HEK293 (cell line): ENCODE data around the gene SARNP.

Experiments used
- GFI1B ChIP-seq: fragments of 450-650 bp; formaldehyde crosslinking; IDR thresholded peaks from 2 replicates; pipeline ENCODE4 v1.5.1; 2016; ENCODE audit warnings: missing biosample characterization, missing genetic modification characterization
- GLI4 ChIP-seq: fragments of 450-650 bp; formaldehyde crosslinking; IDR thresholded peaks from 2 replicates; pipeline ENCODE4 v1.5.1; 2016; ENCODE audit warnings: missing biosample characterization, missing genetic modification characterization
- KLF9 ChIP-seq: fragments of 450-650 bp; formaldehyde crosslinking; IDR thresholded peaks from 2 replicates; pipeline ENCODE4 v1.5.1; 2016; ENCODE audit warnings: missing biosample characterization, missing genetic modification characterization, low read depth
- MZF1 ChIP-seq: fragments of 450-650 bp; formaldehyde crosslinking; IDR thresholded peaks from 2 replicates; pipeline ENCODE4 v1.5.1; 2017; ENCODE audit warnings: missing biosample characterization, missing genetic modification characterization, borderline replicate concordance
- OSR2 ChIP-seq: fragments of 450-650 bp; formaldehyde crosslinking; IDR thresholded peaks from 2 replicates; pipeline ENCODE4 v1.5.1; 2016; ENCODE audit warnings: missing biosample characterization, missing genetic modification characterization
- PRDM1 ChIP-seq: fragments of 450-650 bp; formaldehyde crosslinking; IDR thresholded peaks from 2 replicates; pipeline ENCODE4; 2016; ENCODE audit warnings: missing biosample characterization, missing genetic modification characterization
- SALL2 ChIP-seq: fragments of 450-650 bp; formaldehyde crosslinking; IDR thresholded peaks from 2 replicates; pipeline ENCODE4 v1.5.0; 2017; ENCODE audit warnings: missing biosample characterization, mild to moderate bottlenecking, missing genetic modification characterization, borderline replicate concordance
- SCRT1 ChIP-seq: fragments of 450-650 bp; formaldehyde crosslinking; IDR thresholded peaks from 2 replicates; pipeline ENCODE4 v1.5.1; 2016; ENCODE audit warnings: missing biosample characterization, missing genetic modification characterization, borderline replicate concordance
- YY1 ChIP-seq: fragments of 450-650 bp; formaldehyde crosslinking; IDR thresholded peaks from 2 replicates; pipeline ENCODE4 v1.5.1; 2018; ENCODE audit warnings: missing biosample characterization, missing genetic modification characterization
- ZBTB17 ChIP-seq: fragments of 450-650 bp; formaldehyde crosslinking; IDR thresholded peaks from 2 replicates; pipeline ENCODE4 v1.5.1; 2016; ENCODE audit warnings: missing biosample characterization, missing genetic modification characterization
- ZBTB20 ChIP-seq: fragments of 450-650 bp; formaldehyde crosslinking; IDR thresholded peaks from 2 replicates; pipeline ENCODE4 v1.5.1; 2016; ENCODE audit warnings: missing biosample characterization, missing genetic modification characterization
- ZBTB21 ChIP-seq: fragments of 450-650 bp; formaldehyde crosslinking; IDR thresholded peaks from 2 replicates; pipeline ENCODE4 v1.5.1; 2017; ENCODE audit warnings: missing biosample characterization, missing genetic modification characterization
- ZBTB7A ChIP-seq: fragments of 450-650 bp; formaldehyde crosslinking; IDR thresholded peaks from 2 replicates; pipeline ENCODE4 v1.5.1; 2016; ENCODE audit warnings: low read depth, missing biosample characterization, missing genetic modification characterization
- ZBTB8A ChIP-seq: fragments of 450-650 bp; formaldehyde crosslinking; IDR thresholded peaks from 2 replicates; pipeline ENCODE4 v1.5.1; 2016; ENCODE audit warnings: missing biosample characterization, missing genetic modification characterization
- ZFHX2 ChIP-seq: fragments of 450-650 bp; formaldehyde crosslinking; conservative IDR thresholded peaks from 2 replicates; pipeline ENCODE4 v1.5.1; 2016; ENCODE audit warnings: missing biosample characterization, missing genetic modification characterization
- ZIC2 ChIP-seq: fragments of 450-650 bp; formaldehyde crosslinking; IDR thresholded peaks from 2 replicates; pipeline ENCODE4 v1.5.1; 2016; ENCODE audit warnings: missing biosample characterization, missing genetic modification characterization
- ZNF121 ChIP-seq: fragments of 450-650 bp; formaldehyde crosslinking; IDR thresholded peaks from 2 replicates; pipeline ENCODE4 v1.5.1; 2016; ENCODE audit warnings: missing biosample characterization, missing genetic modification characterization
- ZNF132 ChIP-seq: fragments of 450-650 bp; formaldehyde crosslinking; IDR thresholded peaks from 2 replicates; pipeline ENCODE4 v1.5.1; 2017; ENCODE audit warnings: missing biosample characterization, missing genetic modification characterization, borderline replicate concordance
- ZNF211 ChIP-seq: fragments of 450-650 bp; formaldehyde crosslinking; IDR thresholded peaks from 2 replicates; pipeline ENCODE4 v1.5.1; 2016; ENCODE audit warnings: low read depth, missing biosample characterization, missing genetic modification characterization
- ZNF473 ChIP-seq: fragments of 450-650 bp; formaldehyde crosslinking; IDR thresholded peaks from 2 replicates; pipeline ENCODE4 v1.5.1; 2017; ENCODE audit warnings: missing biosample characterization, missing genetic modification characterization
- ZNF501 ChIP-seq: fragments of 450-650 bp; formaldehyde crosslinking; IDR thresholded peaks from 2 replicates; pipeline ENCODE4 v1.5.1; 2016; ENCODE audit warnings: missing biosample characterization, missing genetic modification characterization
- ZNF521 ChIP-seq: fragments of 450-650 bp; formaldehyde crosslinking; IDR thresholded peaks from 2 replicates; pipeline ENCODE4 v1.5.1; 2017; ENCODE audit warnings: missing biosample characterization, mild to moderate bottlenecking, missing genetic modification characterization
- ZNF548 ChIP-seq: fragments of 450-650 bp; formaldehyde crosslinking; IDR thresholded peaks from 2 replicates; pipeline ENCODE4 v1.5.1; 2016; ENCODE audit warnings: missing biosample characterization, missing genetic modification characterization
- ZNF624 ChIP-seq: fragments of 450-650 bp; formaldehyde crosslinking; IDR thresholded peaks from 2 replicates; pipeline ENCODE4 v1.5.1; 2017; ENCODE audit warnings: missing biosample characterization, missing genetic modification characterization
- ZNF707 ChIP-seq: fragments of 450-650 bp; formaldehyde crosslinking; IDR thresholded peaks from 2 replicates; pipeline ENCODE4 v1.5.1; 2016; ENCODE audit warnings: missing biosample characterization, missing genetic modification characterization
- ZNF768 ChIP-seq: fragments of 450-650 bp; formaldehyde crosslinking; IDR thresholded peaks from 2 replicates; pipeline ENCODE4 v1.5.1; 2018; ENCODE audit warnings: missing biosample characterization, mild to moderate bottlenecking, missing genetic modification characterization
- ZNF776 ChIP-seq: fragments of 450-650 bp; formaldehyde crosslinking; IDR thresholded peaks from 2 replicates; pipeline ENCODE4 v1.5.0; 2017; ENCODE audit warnings: missing biosample characterization, missing genetic modification characterization, borderline replicate concordance
- ZNF791 ChIP-seq: fragments of 450-650 bp; formaldehyde crosslinking; IDR thresholded peaks from 2 replicates; pipeline ENCODE4 v1.5.1; 2016; ENCODE audit warnings: missing biosample characterization, missing genetic modification characterization
- ZNF837 ChIP-seq: fragments of 450-650 bp; formaldehyde crosslinking; IDR thresholded peaks from 2 replicates; pipeline ENCODE4 v1.5.1; 2016; ENCODE audit warnings: missing biosample characterization, missing genetic modification characterization
- ZSCAN30 ChIP-seq: fragments of 450-650 bp; IDR thresholded peaks from 2 replicates; pipeline ENCODE4 v1.5.1; 2018; ENCODE audit warnings: missing biosample characterization, mild to moderate bottlenecking, missing genetic modification characterization, moderate library complexity
- TF ChIP-seq, protein P1 (sequence below): fragments of 450-650 bp; formaldehyde crosslinking; IDR thresholded peaks from 2 replicates; pipeline ENCODE4 v1.5.0; 2017; ENCODE audit warnings: missing biosample characterization, missing genetic modification characterization, borderline replicate concordance
- TF ChIP-seq, protein P2 (sequence below): fragments of 450-650 bp; formaldehyde crosslinking; IDR thresholded peaks from 2 replicates; pipeline ENCODE4 v1.5.1; 2016; ENCODE audit warnings: missing biosample characterization, missing genetic modification characterization
- TF ChIP-seq, protein P3 (sequence below): fragments of 450-650 bp; formaldehyde crosslinking; IDR thresholded peaks from 2 replicates; pipeline ENCODE4 v1.5.1; 2016; ENCODE audit warnings: missing biosample characterization, missing genetic modification characterization
- TF ChIP-seq, protein P4 (sequence below): fragments of 450-650 bp; formaldehyde crosslinking; IDR thresholded peaks from 2 replicates; pipeline ENCODE4 v1.5.1; 2016; ENCODE audit warnings: missing biosample characterization, missing genetic modification characterization, borderline replicate concordance

Gene SARNP

DNA sequence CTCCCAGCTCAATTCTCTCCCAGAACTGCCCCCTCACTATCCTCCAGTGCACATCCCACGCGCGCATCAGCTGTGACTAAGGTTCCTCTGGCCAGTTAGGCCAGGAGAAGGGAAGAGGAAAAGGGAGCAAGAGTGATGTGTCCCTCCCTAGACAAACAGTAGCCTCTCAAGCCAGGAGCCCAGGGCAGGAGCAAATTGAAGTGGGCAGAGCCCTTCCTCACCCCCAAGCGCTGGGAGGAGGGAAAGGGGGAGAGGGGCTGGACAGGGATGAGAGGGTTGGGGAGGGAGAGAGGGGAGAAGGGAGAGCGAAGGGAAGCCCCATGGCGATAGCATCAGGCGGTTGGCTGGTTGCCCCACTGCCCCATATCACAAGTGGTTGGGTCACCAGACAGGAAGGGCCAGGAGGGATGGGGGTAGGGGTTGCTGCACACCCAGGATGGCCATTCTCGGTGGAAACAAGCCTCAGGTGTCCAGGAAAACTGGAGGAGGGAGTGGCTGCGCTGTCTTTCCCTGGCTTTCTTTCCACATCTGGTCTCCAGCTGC is 89.8 kb downstream of the SARNP start (continued):
- TF ChIP-seq, protein P1, sequence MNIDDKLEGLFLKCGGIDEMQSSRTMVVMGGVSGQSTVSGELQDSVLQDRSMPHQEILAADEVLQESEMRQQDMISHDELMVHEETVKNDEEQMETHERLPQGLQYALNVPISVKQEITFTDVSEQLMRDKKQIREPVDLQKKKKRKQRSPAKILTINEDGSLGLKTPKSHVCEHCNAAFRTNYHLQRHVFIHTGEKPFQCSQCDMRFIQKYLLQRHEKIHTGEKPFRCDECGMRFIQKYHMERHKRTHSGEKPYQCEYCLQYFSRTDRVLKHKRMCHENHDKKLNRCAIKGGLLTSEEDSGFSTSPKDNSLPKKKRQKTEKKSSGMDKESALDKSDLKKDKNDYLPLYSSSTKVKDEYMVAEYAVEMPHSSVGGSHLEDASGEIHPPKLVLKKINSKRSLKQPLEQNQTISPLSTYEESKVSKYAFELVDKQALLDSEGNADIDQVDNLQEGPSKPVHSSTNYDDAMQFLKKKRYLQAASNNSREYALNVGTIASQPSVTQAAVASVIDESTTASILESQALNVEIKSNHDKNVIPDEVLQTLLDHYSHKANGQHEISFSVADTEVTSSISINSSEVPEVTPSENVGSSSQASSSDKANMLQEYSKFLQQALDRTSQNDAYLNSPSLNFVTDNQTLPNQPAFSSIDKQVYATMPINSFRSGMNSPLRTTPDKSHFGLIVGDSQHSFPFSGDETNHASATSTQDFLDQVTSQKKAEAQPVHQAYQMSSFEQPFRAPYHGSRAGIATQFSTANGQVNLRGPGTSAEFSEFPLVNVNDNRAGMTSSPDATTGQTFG (tag by site-specific recombination) = no peak
- TF ChIP-seq KLF9 (tag by site-specific recombination) (no peak), ZNF473 (tag by site-specific recombination) (no peak), SALL2 (tag by site-specific recombination) (no peak), ZNF791 (tag by site-specific recombination) (no peak), ZBTB21 (tag by site-specific recombination) (no peak), GFI1B (tag by site-specific recombination) (no peak), ZFHX2 (tag by site-specific recombination) (peak; percentile 49), GLI4 (tag by site-specific recombination) (no peak), ZSCAN30 (tag by site-specific recombination) (no peak), ZNF132 (tag by site-specific recombination) (no peak), ZNF837 (tag by site-specific recombination) (no peak), ZNF768 (tag by site-specific recombination) (no peak), ZBTB17 (tag by site-specific recombination) (no peak), SCRT1 (0 out of 2 replicates have a peak, but pooled peaks have one; percentile 61), ZNF121 (tag by site-specific recombination) (no peak), ZIC2 (tag by site-specific recombination) (no peak; the same call in 1 of the 2 replicates), ZBTB7A (tag by site-specific recombination) (no peak; the same call in 1 of the 2 replicates), OSR2 (no peak), ZNF548 (tag by site-specific recombination) (no peak), ZNF776 (no peak), PRDM1 (tag by site-specific recombination) (peak; percentile 77), YY1 (tag by site-specific recombination) (no peak), ZNF707 (tag by site-specific recombination) (no peak), ZNF521 (tag by site-specific recombination) (no peak), ZNF624 (tag by site-specific recombination) (no peak), ZBTB8A (tag by site-specific recombination) (no peak), MZF1 (tag by site-specific recombination) (no peak), ZNF211 (tag by site-specific recombination) (no peak), ZNF501 (tag by site-specific recombination) (no peak), ZBTB20 (tag by site-specific recombination) (peak; percentile 13; the same call in 1 of the 2 replicates)
- TF ChIP-seq, protein P2, sequence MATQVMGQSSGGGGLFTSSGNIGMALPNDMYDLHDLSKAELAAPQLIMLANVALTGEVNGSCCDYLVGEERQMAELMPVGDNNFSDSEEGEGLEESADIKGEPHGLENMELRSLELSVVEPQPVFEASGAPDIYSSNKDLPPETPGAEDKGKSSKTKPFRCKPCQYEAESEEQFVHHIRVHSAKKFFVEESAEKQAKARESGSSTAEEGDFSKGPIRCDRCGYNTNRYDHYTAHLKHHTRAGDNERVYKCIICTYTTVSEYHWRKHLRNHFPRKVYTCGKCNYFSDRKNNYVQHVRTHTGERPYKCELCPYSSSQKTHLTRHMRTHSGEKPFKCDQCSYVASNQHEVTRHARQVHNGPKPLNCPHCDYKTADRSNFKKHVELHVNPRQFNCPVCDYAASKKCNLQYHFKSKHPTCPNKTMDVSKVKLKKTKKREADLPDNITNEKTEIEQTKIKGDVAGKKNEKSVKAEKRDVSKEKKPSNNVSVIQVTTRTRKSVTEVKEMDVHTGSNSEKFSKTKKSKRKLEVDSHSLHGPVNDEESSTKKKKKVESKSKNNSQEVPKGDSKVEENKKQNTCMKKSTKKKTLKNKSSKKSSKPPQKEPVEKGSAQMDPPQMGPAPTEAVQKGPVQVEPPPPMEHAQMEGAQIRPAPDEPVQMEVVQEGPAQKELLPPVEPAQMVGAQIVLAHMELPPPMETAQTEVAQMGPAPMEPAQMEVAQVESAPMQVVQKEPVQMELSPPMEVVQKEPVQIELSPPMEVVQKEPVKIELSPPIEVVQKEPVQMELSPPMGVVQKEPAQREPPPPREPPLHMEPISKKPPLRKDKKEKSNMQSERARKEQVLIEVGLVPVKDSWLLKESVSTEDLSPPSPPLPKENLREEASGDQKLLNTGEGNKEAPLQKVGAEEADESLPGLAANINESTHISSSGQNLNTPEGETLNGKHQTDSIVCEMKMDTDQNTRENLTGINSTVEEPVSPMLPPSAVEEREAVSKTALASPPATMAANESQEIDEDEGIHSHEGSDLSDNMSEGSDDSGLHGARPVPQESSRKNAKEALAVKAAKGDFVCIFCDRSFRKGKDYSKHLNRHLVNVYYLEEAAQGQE (tag by site-specific recombination) = 0 out of 2 replicates have a peak, but pooled peaks have one; percentile 18
- TF ChIP-seq, protein P3, sequence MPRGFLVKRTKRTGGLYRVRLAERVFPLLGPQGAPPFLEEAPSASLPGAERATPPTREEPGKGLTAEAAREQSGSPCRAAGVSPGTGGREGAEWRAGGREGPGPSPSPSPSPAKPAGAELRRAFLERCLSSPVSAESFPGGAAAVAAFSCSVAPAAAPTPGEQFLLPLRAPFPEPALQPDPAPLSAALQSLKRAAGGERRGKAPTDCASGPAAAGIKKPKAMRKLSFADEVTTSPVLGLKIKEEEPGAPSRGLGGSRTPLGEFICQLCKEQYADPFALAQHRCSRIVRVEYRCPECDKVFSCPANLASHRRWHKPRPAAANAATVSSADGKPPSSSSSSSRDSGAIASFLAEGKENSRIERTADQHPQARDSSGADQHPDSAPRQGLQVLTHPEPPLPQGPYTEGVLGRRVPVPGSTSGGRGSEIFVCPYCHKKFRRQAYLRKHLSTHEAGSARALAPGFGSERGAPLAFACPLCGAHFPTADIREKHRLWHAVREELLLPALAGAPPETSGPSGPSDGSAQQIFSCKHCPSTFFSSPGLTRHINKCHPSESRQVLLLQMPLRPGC (tag by site-specific recombination) = no peak
- TF ChIP-seq, protein P4, sequence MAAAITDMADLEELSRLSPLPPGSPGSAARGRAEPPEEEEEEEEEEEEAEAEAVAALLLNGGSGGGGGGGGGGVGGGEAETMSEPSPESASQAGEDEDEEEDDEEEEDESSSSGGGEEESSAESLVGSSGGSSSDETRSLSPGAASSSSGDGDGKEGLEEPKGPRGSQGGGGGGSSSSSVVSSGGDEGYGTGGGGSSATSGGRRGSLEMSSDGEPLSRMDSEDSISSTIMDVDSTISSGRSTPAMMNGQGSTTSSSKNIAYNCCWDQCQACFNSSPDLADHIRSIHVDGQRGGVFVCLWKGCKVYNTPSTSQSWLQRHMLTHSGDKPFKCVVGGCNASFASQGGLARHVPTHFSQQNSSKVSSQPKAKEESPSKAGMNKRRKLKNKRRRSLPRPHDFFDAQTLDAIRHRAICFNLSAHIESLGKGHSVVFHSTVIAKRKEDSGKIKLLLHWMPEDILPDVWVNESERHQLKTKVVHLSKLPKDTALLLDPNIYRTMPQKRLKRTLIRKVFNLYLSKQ (tag by site-specific recombination) = no peak
